OCI-M1 (cell line): ENCODE results near the gene VPS54.
A peak's percentile ranks its signal among the peaks of the same experiment; 100 is the strongest.

Experiments
- DNase-seq: peaks from one replicate; lab custom pipeline; 2025; lab: John Stamatoyannopoulos, UW

Gene VPS54

GRCh38 chr2:64019083-64019974 is at the start of gene VPS54:
TSS of gene VPS54 (minus strand) at chr2:64019428. CDS start at chr2:63983999, 35,429 bp downstream.
- DNase-seq, result peak; percentile 48

- DNase-seq, result no peak
These were observed 48.1 kb upstream of the VPS54 start for GRCh38 chr2:64067326-64067725.

GRCh38 chr2:64065516-64065915 is 46.3 kb upstream of the VPS54 start:
- DNase-seq, result no peak

GRCh38 chr2:64063924-64064331 is 44.7 kb upstream of the VPS54 start:
- DNase-seq, result no peak

- DNase-seq, result no peak
These were observed 44.2 kb upstream of the VPS54 start for GRCh38 chr2:64063454-64063853.

- no peak for DNase-seq
These were observed 43.6 kb upstream of the VPS54 start for GRCh38 chr2:64062840-64063239.

GRCh38 chr2:64059270-64059669 is 40.0 kb upstream of the VPS54 start:
- no peak for DNase-seq

GRCh38 chr2:64056021-64056420 is 36.8 kb upstream of the VPS54 start:
- no peak for DNase-seq

- DNase-seq, result no peak
These were observed 35.1 kb upstream of the VPS54 start for GRCh38 chr2:64054161-64054915.

GRCh38 chr2:64052463-64053241 is 33.4 kb upstream of the VPS54 start:
- DNase-seq, result no peak

- DNase-seq, result peak; percentile 75
These were observed 30.5 kb upstream of the VPS54 start for GRCh38 chr2:64049633-64050220.

- no peak for DNase-seq
These were observed 26.7 kb upstream of the VPS54 start for GRCh38 chr2:64045938-64046337.

- no peak for DNase-seq
These were observed 20.9 kb upstream of the VPS54 start for GRCh38 chr2:64040161-64040560.

GRCh38 chr2:64036034-64036705 is 16.9 kb upstream of the VPS54 start:
- peak; percentile 9 for DNase-seq

GRCh38 chr2:64035072-64035942 is 16.1 kb upstream of the VPS54 start:
- no peak for DNase-seq

GRCh38 chr2:64029116-64029665 is 10.0 kb upstream of the VPS54 start:
- no peak for DNase-seq

GRCh38 chr2:64025741-64026140 is 6.5 kb upstream of the VPS54 start:
- peak; percentile 71 for DNase-seq

- no peak for DNase-seq
These were observed 5.2 kb upstream of the VPS54 start for GRCh38 chr2:64024259-64024949.

- peak; percentile 22 for DNase-seq
These were observed 4.4 kb upstream of the VPS54 start for GRCh38 chr2:64023485-64024258.
